Measurements from ENCODE around the gene GRAMD2B. TPM values are rescaled to one million over a fixed set of nuclear protein-coding genes. Genes with fewer than 3 reads are reported as not detected.

GRAMD2B gene
- total RNA-seq, 6 donors from 2014 or later: 11.3 to 70.4 (median 17.7) TPM

GRCh38 chr5:126488443-126489065, 65.3 kb downstream of the GRAMD2B start:
- H3K4me3 ChIP-seq: no peak overlapping the region
- ATAC-seq (ENCODE audit: low FRiP score in 2 of 2): no peak
- DNase-seq: no peak
- H3K4me1 ChIP-seq: no peaks in the 10 kb centered on the region
- no peaks in the 10 kb centered on the region for H3K9me3 ChIP-seq
- H3K27ac ChIP-seq: peak overlapping the region in 1 of 4 donors; percentile 12
- 83 to 87% methylated on average over 7 of the region's 7 CpGs for WGBS, 2 donors
- TF ChIP-seq POLR2A (IDR thresholded peaks at IDR 0.05) (no peak), CTCF (IDR thresholded peaks at IDR 0.05) (no peak), EP300 (IDR thresholded peaks at IDR 0.05) (no peak), POLR2AphosphoS5 (IDR thresholded peaks at IDR 0.05) (no peak)
- H3K27me3 ChIP-seq: no peaks in the 10 kb centered on the region
- peaks cover 22 to 89% (median 41%) of the 10 kb centered on the region in 4 donors for H3K36me3 ChIP-seq

- ATAC-seq (ENCODE audit: low FRiP score in 2 of 2): peak in 1 of 2 donors; percentile 64
- WGBS, 2 donors: 86 to 87% methylated on average over 12 of the region's 12 CpGs
These were observed 67.1 kb downstream of the GRAMD2B start for GRCh38 chr5:126490167-126490940.

GRCh38 chr5:126492939-126493338, 69.7 kb downstream of the GRAMD2B start:
- Histone ChIP-seq H3K27me3 (no peaks in the 10 kb centered on the region), H3K9me3 (no peaks in the 10 kb centered on the region), H3K4me1 (no peaks in the 10 kb centered on the region), H3K27ac (no peak overlapping the region), H3K4me3 (no peak overlapping the region), H3K36me3 (peaks cover 2 to 60% (median 18%) of the 10 kb centered on the region in 4 donors)
- TF ChIP-seq EP300 (IDR thresholded peaks at IDR 0.05) (no peak), POLR2A (IDR thresholded peaks at IDR 0.05) (no peak), CTCF (IDR thresholded peaks at IDR 0.05) (no peak), POLR2AphosphoS5 (IDR thresholded peaks at IDR 0.05) (no peak)
- WGBS, 2 donors: 68 to 78% methylated on average over 8 of the region's 8 CpGs
- ATAC-seq (ENCODE audit: low FRiP score in 2 of 2) (no peak), DNase-seq (no peak)

More at GRCh38 chr5:126490167-126490940, 67.1 kb downstream of the GRAMD2B start:
- no peaks in the 10 kb centered on the region for H3K9me3 ChIP-seq
- H3K27ac ChIP-seq: no peak overlapping the region
- no peak overlapping the region for H3K4me3 ChIP-seq
- no peaks in the 10 kb centered on the region for H3K27me3 ChIP-seq
- no peak for TF ChIP-seq POLR2AphosphoS5 (IDR thresholded peaks at IDR 0.05)
- H3K4me1 ChIP-seq: no peaks in the 10 kb centered on the region
- H3K36me3 ChIP-seq: peaks cover 10 to 82% (median 34%) of the 10 kb centered on the region in 4 donors
- no peak for DNase-seq

- no peak for ATAC-seq (ENCODE audit: low FRiP score in 2 of 2)
- Histone ChIP-seq H3K36me3 (peaks cover 0 to 46% (median 10%) of the 10 kb centered on the region in 4 donors), H3K4me3 (no peak overlapping the region)
These were observed 71.2 kb downstream of the GRAMD2B start for GRCh38 chr5:126494393-126494792.

More at GRCh38 chr5:126494393-126494792, 71.2 kb downstream of the GRAMD2B start:
- 94 to 98% methylated on average over 3 of the region's 3 CpGs for WGBS, 2 donors
- TF ChIP-seq POLR2A (IDR thresholded peaks at IDR 0.05) (no peak), EP300 (IDR thresholded peaks at IDR 0.05) (no peak), POLR2AphosphoS5 (IDR thresholded peaks at IDR 0.05) (no peak), CTCF (IDR thresholded peaks at IDR 0.05) (no peak)
- Histone ChIP-seq H3K27ac (no peak overlapping the region), H3K9me3 (no peaks in the 10 kb centered on the region), H3K4me1 (no peaks in the 10 kb centered on the region), H3K27me3 (no peaks in the 10 kb centered on the region)
- no peak for DNase-seq

All from upper lobe of left lung (tissue), 6 donors.